WTC11 (cell line): ENCODE results near the gene ZNF571. TPM values are rescaled to one million over a fixed set of nuclear protein-coding genes. Genes with fewer than 3 reads are reported as not detected.

Experiments used
- ATAC-seq: fragments of 200-7000 bp; cut with Tn5 transposase; 2 replicates; pipeline ENCODE4 v1.10.0; 2021; ENCODE audit warnings: mild to moderate bottlenecking, moderate library complexity
- Bru-seq: library from RNA; stranded (reverse); fragments of 400-500 nt; gene quantifications from one replicate; lab custom pipeline; 2021; lab: Mats Ljungman, UMichigan
- CTCF ChIA-PET: fragments of 300-600 bp; sonication (Branson Sonifier 250); formaldehyde crosslinking; loops from one replicate; lab custom pipeline; 2021; ENCODE audit warnings: antibody characterized with exemption; lab: Charles Lee
- POLR2A ChIA-PET: fragments of 350-600 bp; sonication (Branson Sonifier 250); formaldehyde crosslinking; loops from one replicate; lab custom pipeline; 2021; ENCODE audit warnings: antibody characterized with exemption; lab: Charles Lee
- DNase-seq: peaks from one replicate; pipeline ENCODE4 v3.0.0; 2021; ENCODE audit warnings: low spot score
- H3K27ac Mint-ChIP-seq: 2 replicates; pipeline ENCODE4 v1.8.0; 2021; ENCODE audit warnings: mixed read lengths
- H3K27me3 Mint-ChIP-seq: 2 replicates; pipeline ENCODE4 v1.8.0; 2021; ENCODE audit warnings: low read depth, mild to moderate bottlenecking, moderate library complexity, mixed read lengths
- H3K36me3 Mint-ChIP-seq: 2 replicates; pipeline ENCODE4 v1.8.0; 2021; ENCODE audit warnings: mixed read lengths
- H3K4me1 Mint-ChIP-seq: 2 replicates; pipeline ENCODE4 v1.8.0; 2022; ENCODE audit warnings: mixed read lengths
- H3K4me3 Mint-ChIP-seq: 2 replicates; pipeline ENCODE4 v1.8.0; 2021; ENCODE audit warnings: mild to moderate bottlenecking, moderate library complexity, mixed read lengths
- H3K9me3 Mint-ChIP-seq: 2 replicates; pipeline ENCODE4 v1.8.0; 2021; ENCODE audit warnings: mixed read lengths
- CREB1 ChIP-seq: sonication (generic); formaldehyde crosslinking; IDR thresholded peaks from 2 replicates; pipeline ENCODE4 v1.8.0; 2023; ENCODE audit warnings: mild to moderate bottlenecking, missing genetic modification reagents
- CREM ChIP-seq: sonication (generic); formaldehyde crosslinking; IDR thresholded peaks from 2 replicates; pipeline ENCODE4 v1.8.1; 2022; ENCODE audit warnings: mild to moderate bottlenecking, missing genetic modification reagents, moderate library complexity
- ELF4 ChIP-seq: sonication (generic); formaldehyde crosslinking; IDR thresholded peaks from 2 replicates; pipeline ENCODE4 v1.8.1; 2022; ENCODE audit warnings: low read depth, mild to moderate bottlenecking, moderate library complexity, missing genetic modification reagents
- ESRRA ChIP-seq: sonication (generic); formaldehyde crosslinking; IDR thresholded peaks from 2 replicates; pipeline ENCODE4 v1.8.1; 2022; ENCODE audit warnings: mild to moderate bottlenecking, missing genetic modification reagents, borderline replicate concordance
- ETV6 ChIP-seq: sonication (generic); formaldehyde crosslinking; IDR thresholded peaks from 2 replicates; pipeline ENCODE4 v1.8.1; 2022; ENCODE audit warnings: mild to moderate bottlenecking, missing genetic modification reagents
- FOXP1 ChIP-seq: sonication (generic); formaldehyde crosslinking; IDR thresholded peaks from 2 replicates; pipeline ENCODE4 v1.8.0; 2022; ENCODE audit warnings: missing genetic modification reagents, mild to moderate bottlenecking, moderate library complexity, borderline replicate concordance
- GRHL2 ChIP-seq: fragments of 250-450 bp; sonication (Bioruptor Pico); IDR thresholded peaks from 2 replicates; pipeline ENCODE4 v1.8.0; 2022; ENCODE audit warnings: mild to moderate bottlenecking, moderate library complexity; ENCODE audit not compliant: insufficient replicate concordance, severe bottlenecking
- GTF2I ChIP-seq: fragments of 250-450 bp; sonication (Bioruptor Pico); conservative IDR thresholded peaks from 2 replicates; pipeline ENCODE4 v1.4.0; 2021; ENCODE audit warnings: mild to moderate bottlenecking
- IRF2 ChIP-seq: sonication (generic); formaldehyde crosslinking; IDR thresholded peaks from 2 replicates; pipeline ENCODE4 v1.8.0; 2022; ENCODE audit warnings: low read depth, missing genetic modification reagents, borderline replicate concordance
- NFYB ChIP-seq: sonication (generic); formaldehyde crosslinking; conservative IDR thresholded peaks from 2 replicates; pipeline ENCODE4 v1.8.0; 2022; ENCODE audit warnings: low read depth, missing genetic modification reagents
- NR1H2 ChIP-seq: sonication (generic); formaldehyde crosslinking; IDR thresholded peaks from 2 replicates; pipeline ENCODE4 v1.9.0; 2021; ENCODE audit warnings: mild to moderate bottlenecking, moderate library complexity, missing genetic modification reagents
- RORB ChIP-seq: fragments of 250-450 bp; sonication (Bioruptor Pico); IDR thresholded peaks from 2 replicates; pipeline ENCODE4 v1.9.0; 2021; ENCODE audit warnings: mild to moderate bottlenecking
- SMAD4 ChIP-seq: sonication (generic); formaldehyde crosslinking; IDR thresholded peaks from 2 replicates; pipeline ENCODE4 v1.8.0; 2022; ENCODE audit warnings: mild to moderate bottlenecking, missing genetic modification reagents
- SOX15 ChIP-seq: fragments of 250-450 bp; sonication (Bioruptor Pico); IDR thresholded peaks from 2 replicates; pipeline ENCODE4 v1.9.0; 2021; ENCODE audit warnings: mild to moderate bottlenecking
- SP1 ChIP-seq: sonication (generic); formaldehyde crosslinking; conservative IDR thresholded peaks from 2 replicates; pipeline ENCODE4 v1.8.1; 2022; ENCODE audit warnings: missing genetic modification reagents
- TEAD1 ChIP-seq: sonication (generic); formaldehyde crosslinking; IDR thresholded peaks from 2 replicates; pipeline ENCODE4 v1.8.0; 2022; ENCODE audit warnings: mild to moderate bottlenecking, missing genetic modification reagents
- ZNF416 ChIP-seq: fragments of 250-450 bp; sonication (Bioruptor Pico); IDR thresholded peaks from 2 replicates; pipeline ENCODE4 v1.9.0; 2021; ENCODE audit warnings: mild to moderate bottlenecking, inconsistent platforms
- ZNF423 ChIP-seq: fragments of 250-450 bp; sonication (Bioruptor Pico); IDR thresholded peaks from 2 replicates; pipeline ENCODE4 v2.1.2; 2022; ENCODE audit warnings: mild to moderate bottlenecking, moderate library complexity
- long read RNA-seq, 3 experiments: library from RNA in 1 of 3; library from capped mRNA in 1 of 3; library from polyadenylated mRNA in 1 of 3; unstranded in 2 of 3; stranded (forward) in 1 of 3; transcript quantifications; one replicate each; pipeline ENCODE4 v2.0.0, GENCODE V29; 2021
- total RNA-seq: library from RNA; stranded (reverse); gene quantifications from 3 replicates; pipeline ENCODE4 v1.2.3, GENCODE V29; 2021
- TF ChIP-seq, protein P1 (sequence below): fragments of 250-450 bp; sonication (Bioruptor Pico); IDR thresholded peaks from 2 replicates; pipeline ENCODE4 v1.9.0; 2021; ENCODE audit warnings: mild to moderate bottlenecking, borderline replicate concordance
- TF ChIP-seq, protein P2 (sequence below): fragments of 250-450 bp; sonication (Bioruptor Pico); IDR thresholded peaks from 2 replicates; pipeline ENCODE4 v1.8.0; 2021; ENCODE audit warnings: mild to moderate bottlenecking
- TF ChIP-seq, protein P3 (sequence below): fragments of 250-450 bp; sonication (Bioruptor Pico); conservative IDR thresholded peaks from 2 replicates; pipeline ENCODE4 v1.9.0; 2021; ENCODE audit warnings: mild to moderate bottlenecking
- TF ChIP-seq, protein P4 (sequence below): sonication (generic); formaldehyde crosslinking; conservative IDR thresholded peaks from 2 replicates; pipeline ENCODE4 v1.8.1; 2023; ENCODE audit warnings: mild to moderate bottlenecking, low read depth, missing genetic modification reagents, moderate library complexity
- TF ChIP-seq, protein P5 (sequence below): sonication (generic); formaldehyde crosslinking; IDR thresholded peaks from 2 replicates; pipeline ENCODE4 v1.8.1; 2023; ENCODE audit warnings: mild to moderate bottlenecking, missing genetic modification reagents

The ZNF571 gene
- total RNA-seq (3.9 to 5.1 TPM (median 4.4 TPM) in 3 replicates), Bru-seq, nascent RNA (percentile 64 among the genes with signal in this experiment)
- long read RNA-seq, experiment 1, partial matches to known transcripts: 7 of 19 reads
- long read RNA-seq, experiment 1, other reads (novel, unspliced or antisense): 11 of 19 reads
- long read RNA-seq, experiment 2, partial matches to known transcripts: 5 of 12 reads
- long read RNA-seq, experiment 2, other reads (novel, unspliced or antisense): 7 of 12 reads
- long read RNA-seq, experiment 3, partial matches to known transcripts: 1 of 4 reads
- long read RNA-seq, experiment 3, other reads (novel, unspliced or antisense): 2 of 4 reads

DNA sequence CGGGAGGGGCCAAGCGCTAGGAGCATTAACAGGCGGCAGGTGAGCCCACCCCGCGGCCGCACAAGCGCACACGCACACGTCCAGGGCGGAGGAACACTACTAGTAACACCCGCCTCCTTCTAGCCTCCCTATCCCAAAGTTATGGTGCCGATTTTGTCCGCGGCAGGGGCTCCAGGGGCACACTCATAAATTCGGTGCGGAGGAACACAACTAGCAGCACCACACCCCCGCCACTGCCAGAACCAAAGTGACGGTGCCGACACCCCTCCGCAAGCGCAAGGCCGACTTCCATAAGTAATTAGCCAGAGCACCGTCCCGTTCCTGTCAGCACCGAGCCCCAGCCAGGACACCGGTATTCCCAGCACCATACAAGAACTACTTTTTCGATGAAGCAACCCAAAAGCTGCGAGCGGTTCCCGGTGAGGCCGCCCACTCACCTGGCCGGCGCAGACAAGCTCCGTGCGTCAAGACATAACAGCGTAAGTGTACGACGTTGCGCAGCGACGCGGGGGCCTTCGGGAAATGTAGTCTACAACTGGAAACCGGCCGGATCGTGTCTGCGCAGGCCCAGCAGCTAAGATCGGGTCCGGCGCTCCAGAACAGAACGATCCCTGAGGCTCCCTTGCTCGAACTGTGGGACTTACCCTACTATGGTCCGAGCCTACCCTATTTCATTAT lies at the start of gene ZNF571, which contains the start of gene ZNF540:
ZNF571 (minus strand) TSS at position 489 of the 678 bp plus-strand sequence. CDS start 8,116 bp downstream, outside the sequence.
ZNF540 (plus strand) TSS at position 573 of the 678 bp plus-strand sequence. CDS start 3,572 bp downstream, outside the sequence.
- H3K4me3 Mint-ChIP-seq: peak within 1 kb of the TSS; percentile 94
- POLR2A ChIA-PET: interaction anchor here (0.6 to 2.4 kb wide), 11 partner anchors 11 to 377 kb away, joined by 3 to 13 read pairs (median 4); partner anchors contain the start of genes ZNF527, ZNF569, ZNF570 and ZNF573
- peaks cover 28% of the 10 kb centered on the region for H3K27me3 Mint-ChIP-seq
- H3K27ac Mint-ChIP-seq: peak within 1 kb of the TSS; percentile 98
- DNase-seq: peak; percentile 94
- ATAC-seq: peak; percentile 97
- H3K4me1 Mint-ChIP-seq: peaks cover 14% of the 10 kb centered on the region
- H3K36me3 Mint-ChIP-seq: peaks cover 10% of the 10 kb centered on the region
- CTCF ChIA-PET: interaction anchor here (0.6 to 2.0 kb wide), 9 partner anchors 11 to 305 kb away, joined by 3 to 11 read pairs (median 4); partner anchors contain the start of genes ZNF527, ZNF570, ZNF573 and ZNF607
- peaks cover 12% of the 10 kb centered on the region for H3K9me3 Mint-ChIP-seq
- TF ChIP-seq ETV6 (CRISPR knock-in tag) (no peak), ESRRA (no peak), ZNF423 (CRISPR knock-in tag) (no peak), IRF2 (no peak), SOX15 (CRISPR knock-in tag) (no peak), GTF2I (CRISPR knock-in tag) (no peak), SP1 (peak; percentile 29; the same call in 1 of the 2 replicates), NFYB (CRISPR knock-in tag) (no peak), SMAD4 (CRISPR knock-in tag) (no peak), RORB (CRISPR knock-in tag) (no peak), FOXP1 (CRISPR knock-in tag) (peak; percentile 32; the same call in 1 of the 2 replicates), CREB1 (CRISPR knock-in tag) (no peak), ELF4 (CRISPR knock-in tag) (no peak), CREM (CRISPR knock-in tag) (peak; percentile 80), ZNF416 (CRISPR knock-in tag) (no peak), NR1H2 (CRISPR knock-in tag) (no peak), GRHL2 (no peak), TEAD1 (0 out of 2 replicates have a peak, but pooled peaks have one; percentile 49)
- TF ChIP-seq, protein P1, sequence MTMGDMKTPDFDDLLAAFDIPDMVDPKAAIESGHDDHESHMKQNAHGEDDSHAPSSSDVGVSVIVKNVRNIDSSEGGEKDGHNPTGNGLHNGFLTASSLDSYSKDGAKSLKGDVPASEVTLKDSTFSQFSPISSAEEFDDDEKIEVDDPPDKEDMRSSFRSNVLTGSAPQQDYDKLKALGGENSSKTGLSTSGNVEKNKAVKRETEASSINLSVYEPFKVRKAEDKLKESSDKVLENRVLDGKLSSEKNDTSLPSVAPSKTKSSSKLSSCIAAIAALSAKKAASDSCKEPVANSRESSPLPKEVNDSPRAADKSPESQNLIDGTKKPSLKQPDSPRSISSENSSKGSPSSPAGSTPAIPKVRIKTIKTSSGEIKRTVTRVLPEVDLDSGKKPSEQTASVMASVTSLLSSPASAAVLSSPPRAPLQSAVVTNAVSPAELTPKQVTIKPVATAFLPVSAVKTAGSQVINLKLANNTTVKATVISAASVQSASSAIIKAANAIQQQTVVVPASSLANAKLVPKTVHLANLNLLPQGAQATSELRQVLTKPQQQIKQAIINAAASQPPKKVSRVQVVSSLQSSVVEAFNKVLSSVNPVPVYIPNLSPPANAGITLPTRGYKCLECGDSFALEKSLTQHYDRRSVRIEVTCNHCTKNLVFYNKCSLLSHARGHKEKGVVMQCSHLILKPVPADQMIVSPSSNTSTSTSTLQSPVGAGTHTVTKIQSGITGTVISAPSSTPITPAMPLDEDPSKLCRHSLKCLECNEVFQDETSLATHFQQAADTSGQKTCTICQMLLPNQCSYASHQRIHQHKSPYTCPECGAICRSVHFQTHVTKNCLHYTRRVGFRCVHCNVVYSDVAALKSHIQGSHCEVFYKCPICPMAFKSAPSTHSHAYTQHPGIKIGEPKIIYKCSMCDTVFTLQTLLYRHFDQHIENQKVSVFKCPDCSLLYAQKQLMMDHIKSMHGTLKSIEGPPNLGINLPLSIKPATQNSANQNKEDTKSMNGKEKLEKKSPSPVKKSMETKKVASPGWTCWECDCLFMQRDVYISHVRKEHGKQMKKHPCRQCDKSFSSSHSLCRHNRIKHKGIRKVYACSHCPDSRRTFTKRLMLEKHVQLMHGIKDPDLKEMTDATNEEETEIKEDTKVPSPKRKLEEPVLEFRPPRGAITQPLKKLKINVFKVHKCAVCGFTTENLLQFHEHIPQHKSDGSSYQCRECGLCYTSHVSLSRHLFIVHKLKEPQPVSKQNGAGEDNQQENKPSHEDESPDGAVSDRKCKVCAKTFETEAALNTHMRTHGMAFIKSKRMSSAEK (CRISPR knock-in tag): no peak
- TF ChIP-seq, protein P2, sequence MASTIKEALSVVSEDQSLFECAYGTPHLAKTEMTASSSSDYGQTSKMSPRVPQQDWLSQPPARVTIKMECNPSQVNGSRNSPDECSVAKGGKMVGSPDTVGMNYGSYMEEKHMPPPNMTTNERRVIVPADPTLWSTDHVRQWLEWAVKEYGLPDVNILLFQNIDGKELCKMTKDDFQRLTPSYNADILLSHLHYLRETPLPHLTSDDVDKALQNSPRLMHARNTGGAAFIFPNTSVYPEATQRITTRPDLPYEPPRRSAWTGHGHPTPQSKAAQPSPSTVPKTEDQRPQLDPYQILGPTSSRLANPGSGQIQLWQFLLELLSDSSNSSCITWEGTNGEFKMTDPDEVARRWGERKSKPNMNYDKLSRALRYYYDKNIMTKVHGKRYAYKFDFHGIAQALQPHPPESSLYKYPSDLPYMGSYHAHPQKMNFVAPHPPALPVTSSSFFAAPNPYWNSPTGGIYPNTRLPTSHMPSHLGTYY (CRISPR knock-in tag): no peak
- TF ChIP-seq, protein P3, sequence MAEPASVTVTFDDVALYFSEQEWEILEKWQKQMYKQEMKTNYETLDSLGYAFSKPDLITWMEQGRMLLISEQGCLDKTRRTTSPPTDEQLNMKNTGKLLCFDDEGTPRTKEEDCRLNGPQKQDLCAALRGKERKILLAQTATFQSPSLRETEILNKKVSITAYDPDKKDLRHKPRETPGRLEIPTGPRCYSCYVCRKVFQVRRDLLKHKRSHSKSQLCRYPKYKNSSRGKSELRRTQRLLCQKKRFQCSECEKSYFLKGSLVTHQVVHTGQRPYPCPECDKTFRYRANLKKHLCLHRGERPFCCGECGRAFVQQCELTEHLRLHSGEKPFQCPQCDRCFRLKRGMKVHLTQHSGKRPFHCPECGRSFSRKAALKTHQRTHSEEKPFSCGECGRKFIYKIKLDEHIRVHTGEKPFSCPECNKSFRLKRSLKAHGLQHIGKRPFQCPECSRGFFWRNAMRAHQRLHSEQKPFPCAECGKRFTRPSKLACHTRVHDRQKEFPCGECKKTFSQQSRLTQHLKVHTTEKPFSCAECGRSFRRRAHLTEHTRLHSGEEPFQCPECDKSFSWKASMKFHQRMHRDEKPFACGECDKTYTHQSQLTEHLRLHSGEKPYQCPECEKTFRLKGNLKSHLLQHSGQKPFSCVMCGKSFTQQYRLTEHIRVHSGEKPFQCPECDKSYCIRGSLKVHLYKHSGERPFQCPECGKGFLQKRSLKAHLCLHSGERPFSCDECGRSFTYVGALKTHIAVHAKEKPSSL: no peak
- TF ChIP-seq, protein P4, sequence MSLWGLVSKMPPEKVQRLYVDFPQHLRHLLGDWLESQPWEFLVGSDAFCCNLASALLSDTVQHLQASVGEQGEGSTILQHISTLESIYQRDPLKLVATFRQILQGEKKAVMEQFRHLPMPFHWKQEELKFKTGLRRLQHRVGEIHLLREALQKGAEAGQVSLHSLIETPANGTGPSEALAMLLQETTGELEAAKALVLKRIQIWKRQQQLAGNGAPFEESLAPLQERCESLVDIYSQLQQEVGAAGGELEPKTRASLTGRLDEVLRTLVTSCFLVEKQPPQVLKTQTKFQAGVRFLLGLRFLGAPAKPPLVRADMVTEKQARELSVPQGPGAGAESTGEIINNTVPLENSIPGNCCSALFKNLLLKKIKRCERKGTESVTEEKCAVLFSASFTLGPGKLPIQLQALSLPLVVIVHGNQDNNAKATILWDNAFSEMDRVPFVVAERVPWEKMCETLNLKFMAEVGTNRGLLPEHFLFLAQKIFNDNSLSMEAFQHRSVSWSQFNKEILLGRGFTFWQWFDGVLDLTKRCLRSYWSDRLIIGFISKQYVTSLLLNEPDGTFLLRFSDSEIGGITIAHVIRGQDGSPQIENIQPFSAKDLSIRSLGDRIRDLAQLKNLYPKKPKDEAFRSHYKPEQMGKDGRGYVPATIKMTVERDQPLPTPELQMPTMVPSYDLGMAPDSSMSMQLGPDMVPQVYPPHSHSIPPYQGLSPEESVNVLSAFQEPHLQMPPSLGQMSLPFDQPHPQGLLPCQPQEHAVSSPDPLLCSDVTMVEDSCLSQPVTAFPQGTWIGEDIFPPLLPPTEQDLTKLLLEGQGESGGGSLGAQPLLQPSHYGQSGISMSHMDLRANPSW (CRISPR knock-in tag): no peak
- TF ChIP-seq, protein P5, sequence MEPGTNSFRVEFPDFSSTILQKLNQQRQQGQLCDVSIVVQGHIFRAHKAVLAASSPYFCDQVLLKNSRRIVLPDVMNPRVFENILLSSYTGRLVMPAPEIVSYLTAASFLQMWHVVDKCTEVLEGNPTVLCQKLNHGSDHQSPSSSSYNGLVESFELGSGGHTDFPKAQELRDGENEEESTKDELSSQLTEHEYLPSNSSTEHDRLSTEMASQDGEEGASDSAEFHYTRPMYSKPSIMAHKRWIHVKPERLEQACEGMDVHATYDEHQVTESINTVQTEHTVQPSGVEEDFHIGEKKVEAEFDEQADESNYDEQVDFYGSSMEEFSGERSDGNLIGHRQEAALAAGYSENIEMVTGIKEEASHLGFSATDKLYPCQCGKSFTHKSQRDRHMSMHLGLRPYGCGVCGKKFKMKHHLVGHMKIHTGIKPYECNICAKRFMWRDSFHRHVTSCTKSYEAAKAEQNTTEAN (CRISPR knock-in tag): peak; percentile 97
